SK-N-MC (cell line): ENCODE measurements around the gene CASKIN2.

ENCODE experiments used
- DNase-seq: peaks from one replicate; pipeline ENCODE4 v3.0.0-alpha.2; 2011; ENCODE audit warnings: low read depth, low spot score
- H3K27ac ChIP-seq: fragments of 200-600 bp; sonication (generic); 2 replicates; pipeline ENCODE4 v1.5.1; 2016; ENCODE audit warnings: mixed run types
- H3K36me3 ChIP-seq: fragments of 200-600 bp; sonication (generic); 2 replicates; pipeline ENCODE4 v1.6.1; 2017; ENCODE audit warnings: antibody characterized with exemption, low read length, mixed read lengths; ENCODE audit not compliant: insufficient read depth
- H3K4me3 ChIP-seq: fragments of 200-600 bp; sonication (generic); 2 replicates; pipeline ENCODE4 v1.5.1; 2016
- H3K9ac ChIP-seq: fragments of 200-600 bp; sonication (generic); 2 replicates; pipeline ENCODE4 v1.8.0; 2017; ENCODE audit warnings: mixed run types, mixed read lengths; ENCODE audit not compliant: insufficient read length
- H3K9me3 ChIP-seq: fragments of 200-600 bp; sonication (generic); 2 replicates; pipeline ENCODE4 v1.6.1; 2017; ENCODE audit warnings: low read depth, mild to moderate bottlenecking, antibody characterized with exemption, low read length, moderate library complexity, mixed read lengths
- EZH2 ChIP-seq: fragments of 200-600 bp; sonication (generic); IDR thresholded peaks from one replicate; pipeline ENCODE4 v1.6.1; 2017; ENCODE audit warnings: antibody characterized with exemption
- FOXP2 ChIP-seq: optimal IDR thresholded peaks from 2 replicates; pipeline ENCODE3; 2011; ENCODE audit warnings: mild to moderate bottlenecking, moderate library complexity; ENCODE audit not compliant: insufficient read depth; ENCODE audit errors: extremely low read length, control extremely low read depth
- POLR2AphosphoS5 ChIP-seq: IDR thresholded peaks from 2 replicates; pipeline ENCODE4 v1.6.1; 2012; ENCODE audit warnings: mild to moderate bottlenecking, low read depth, low read length, borderline replicate concordance

CASKIN2 gene

GRCh38 chr17:75490953-75491649, 24.2 kb downstream of the CASKIN2 start:
- Histone ChIP-seq H3K9me3 (no peaks in the 10 kb centered on the region), H3K9ac (no peak overlapping the region), H3K36me3 (no peaks in the 10 kb centered on the region; the same call in 1 of the 2 replicates)

GRCh38 chr17:75490173-75490743, 25.1 kb downstream of the CASKIN2 start:
- no peak for DNase-seq
- TF ChIP-seq POLR2AphosphoS5 (no peak), FOXP2 (no peak), EZH2 (no peak)
- no peak overlapping the region for H3K27ac ChIP-seq
- H3K4me3 ChIP-seq = no peak overlapping the region
- no peaks in the 10 kb centered on the region for H3K9me3 ChIP-seq
- H3K36me3 ChIP-seq = no peaks in the 10 kb centered on the region; the same call in 1 of the 2 replicates
- no peak overlapping the region for H3K9ac ChIP-seq

More at GRCh38 chr17:75490953-75491649, 24.2 kb downstream of the CASKIN2 start:
- H3K27ac ChIP-seq = no peak overlapping the region
- DNase-seq = no peak
- H3K4me3 ChIP-seq = no peak overlapping the region
- TF ChIP-seq EZH2 (no peak), FOXP2 (no peak), POLR2AphosphoS5 (no peak)

- DNase-seq = no peak
- no peak overlapping the region for H3K27ac ChIP-seq
- no peak overlapping the region for H3K9ac ChIP-seq
- H3K9me3 ChIP-seq = no peaks in the 10 kb centered on the region
- no peak for TF ChIP-seq FOXP2
- no peak for TF ChIP-seq POLR2AphosphoS5
- TF ChIP-seq EZH2 = no peak
- no peaks in the 10 kb centered on the region; the same call in 1 of the 2 replicates for H3K36me3 ChIP-seq
- no peak overlapping the region for H3K4me3 ChIP-seq
Observed at GRCh38 chr17:75489511-75489955, 25.8 kb downstream of the CASKIN2 start.

- TF ChIP-seq POLR2AphosphoS5 = no peak
- no peak for TF ChIP-seq EZH2
- no peak for TF ChIP-seq FOXP2
- Histone ChIP-seq H3K9ac (no peak overlapping the region), H3K9me3 (no peaks in the 10 kb centered on the region), H3K27ac (no peak overlapping the region), H3K36me3 (no peaks in the 10 kb centered on the region; the same call in 1 of the 2 replicates), H3K4me3 (no peak overlapping the region)
- no peak for DNase-seq
Observed at GRCh38 chr17:75488693-75489510, 26.4 kb downstream of the CASKIN2 start.

- Histone ChIP-seq H3K9ac (no peak overlapping the region), H3K36me3 (no peaks in the 10 kb centered on the region), H3K9me3 (no peaks in the 10 kb centered on the region), H3K27ac (no peak overlapping the region), H3K4me3 (no peak overlapping the region)
- TF ChIP-seq EZH2 (no peak), FOXP2 (no peak), POLR2AphosphoS5 (no peak)
- no peak for DNase-seq
Observed at GRCh38 chr17:75487351-75488070, 27.8 kb downstream of the CASKIN2 start.

- Histone ChIP-seq H3K36me3 (no peaks in the 10 kb centered on the region), H3K9me3 (no peaks in the 10 kb centered on the region), H3K27ac (no peak overlapping the region), H3K9ac (no peak overlapping the region), H3K4me3 (no peak overlapping the region)
- DNase-seq = no peak
- TF ChIP-seq FOXP2 = no peak
Observed at GRCh38 chr17:75486951-75487350, 28.4 kb downstream of the CASKIN2 start.

- Histone ChIP-seq H3K4me3 (no peak overlapping the region), H3K9ac (no peak overlapping the region), H3K9me3 (no peaks in the 10 kb centered on the region), H3K27ac (no peak overlapping the region), H3K36me3 (no peaks in the 10 kb centered on the region)
- DNase-seq = no peak
- no peak for TF ChIP-seq POLR2AphosphoS5
- no peak for TF ChIP-seq FOXP2
- TF ChIP-seq EZH2 = no peak
Observed at GRCh38 chr17:75486151-75486550, 29.2 kb downstream of the CASKIN2 start.

- no peak overlapping the region for H3K9ac ChIP-seq
- TF ChIP-seq EZH2 = no peak
- no peak for TF ChIP-seq POLR2AphosphoS5
- no peak for TF ChIP-seq FOXP2
- no peak overlapping the region for H3K4me3 ChIP-seq
Observed at GRCh38 chr17:75485688-75486087, 29.6 kb downstream of the CASKIN2 start.

More at GRCh38 chr17:75485688-75486087, 29.6 kb downstream of the CASKIN2 start:
- DNase-seq = no peak
- H3K36me3 ChIP-seq = no peaks in the 10 kb centered on the region
- no peak overlapping the region for H3K27ac ChIP-seq
- H3K9me3 ChIP-seq = no peaks in the 10 kb centered on the region
